Fibroblast of lung (primary cell): ENCODE data around the gene KRT7. TPM values are rescaled to one million over a fixed set of nuclear protein-coding genes. Genes with fewer than 3 reads are reported as not detected.

Experiments
- DNase-seq, 2 donors: peaks; one replicate each; pipeline versions ENCODE4 v3.0.0 to v3.0.0-alpha.2; 2010; ENCODE audit warnings: low read depth in 2 of 2
- H2AFZ ChIP-seq: 2 replicates; pipeline ENCODE4 v1.5.1; 2012; ENCODE audit warnings: low read length, control low read depth, inconsistent platforms
- H3K27ac ChIP-seq: 2 replicates; pipeline ENCODE4 v1.5.1; 2011; ENCODE audit warnings: low read length, control low read depth; ENCODE audit not compliant: insufficient read depth
- H3K27me3 ChIP-seq: 2 replicates; pipeline ENCODE4 v1.5.1; 2011; ENCODE audit warnings: mild to moderate bottlenecking, low read length; ENCODE audit not compliant: control insufficient read depth, insufficient read depth
- H3K36me3 ChIP-seq: 2 replicates; pipeline ENCODE4 v1.5.1; 2011; ENCODE audit warnings: low read length; ENCODE audit not compliant: control insufficient read depth, insufficient read depth
- H3K4me1 ChIP-seq: 2 replicates; pipeline ENCODE4 v1.5.1; 2011; ENCODE audit warnings: low read length; ENCODE audit not compliant: control insufficient read depth, insufficient read depth; ENCODE audit errors: extremely low read depth
- H3K4me2 ChIP-seq: 2 replicates; pipeline ENCODE4 v1.5.1; 2011; ENCODE audit warnings: low read length, control low read depth; ENCODE audit not compliant: insufficient read depth; ENCODE audit errors: extremely low read depth
- H3K4me3 ChIP-seq, 4 experiments: fragments of 200-600 bp in 1 of 4; sonication (generic) in 1 of 4; replicated peaks in 1 of 4; 2 replicates each; pipeline ENCODE4 v1.5.1; 2011 to 2016; ENCODE audit warnings: low read length in 4 of 4, low read depth in 3 of 4, mild to moderate bottlenecking in 3 of 4, control low read depth in 2 of 4, inconsistent platforms in 1 of 4, mixed read lengths in 1 of 4; ENCODE audit not compliant: insufficient read depth in 1 of 4; ENCODE audit errors: control extremely low read depth in 1 of 4
- H3K79me2 ChIP-seq: 2 replicates; pipeline ENCODE4 v1.5.1; 2012; ENCODE audit warnings: mild to moderate bottlenecking, low read length, inconsistent platforms; ENCODE audit not compliant: control insufficient read depth, insufficient read depth
- H3K9ac ChIP-seq: 2 replicates; pipeline ENCODE4 v1.5.1; 2011; ENCODE audit warnings: mild to moderate bottlenecking, low read length, control low read depth; ENCODE audit not compliant: insufficient read depth
- H3K9me3 ChIP-seq: 2 replicates; pipeline ENCODE4 v1.5.1; 2012; ENCODE audit warnings: low read depth, low read length; ENCODE audit not compliant: control insufficient read depth, insufficient read depth
- H4K20me1 ChIP-seq: 2 replicates; pipeline ENCODE4 v1.5.1; 2011; ENCODE audit warnings: low read length; ENCODE audit not compliant: control insufficient read depth, insufficient read depth; ENCODE audit errors: extremely low read depth
- EZH2 ChIP-seq: IDR thresholded peaks from 2 replicates; pipeline ENCODE4 v1.5.1; 2012; ENCODE audit warnings: low read length, control low read depth, mild to moderate bottlenecking; ENCODE audit errors: missing control alignments
- polyA plus RNA-seq, 2 donors: library from polyadenylated mRNA; depleted of rRNA in 1 of 2; stranded (reverse) in 1 of 2; unstranded in 1 of 2; fragments of >200 nt; gene quantifications; 2 replicates each; pipeline ENCODE4 v1.2.1, GENCODE V29; 2011 to 2012; ENCODE audit warnings: missing spikeins in 1 of 2
- total RNA-seq: library from RNA; depleted of rRNA; stranded (reverse); fragments of >200 nt; gene quantifications from 2 replicates; pipeline ENCODE4 v1.2.1, GENCODE V29; 2014
- TF ChIP-seq, protein P1 (sequence below), 2 donors: IDR thresholded peaks in 1 of 2; conservative IDR thresholded peaks in 1 of 2; 1 replicate in 1 of 2; 2 replicates in 1 of 2; pipeline ENCODE4 v1.5.1; 2011 to 2012; ENCODE audit warnings: low read length in 2 of 2, control low read depth in 1 of 2, inconsistent platforms in 1 of 2, low read depth in 1 of 2, mild to moderate bottlenecking in 1 of 2

Gene KRT7
- total and polyA plus RNA-seq, 2 donors (not counting 1 experiment from before 2014, with no cell fraction given), result 3.5 to 8.6 TPM

GRCh38 chr12:52218001-52218400 is 15.0 kb upstream of the KRT7 start:
- Histone ChIP-seq H3K4me1 (peaks cover 11% of the 10 kb centered on the region), H3K9ac (no peak overlapping the region), H3K4me3 (no peak overlapping the region), H3K79me2 (no peaks in the 10 kb centered on the region), H3K4me2 (no peak overlapping the region), H3K36me3 (no peaks in the 10 kb centered on the region), H3K9me3 (no peaks in the 10 kb centered on the region), H2AFZ (no peak overlapping the region), H3K27me3 (no peaks in the 10 kb centered on the region), H4K20me1 (no peaks in the 10 kb centered on the region), H3K27ac (no peak overlapping the region)
- no peak for TF ChIP-seq EZH2
- DNase-seq, result no peak

- TF ChIP-seq, protein P1, sequence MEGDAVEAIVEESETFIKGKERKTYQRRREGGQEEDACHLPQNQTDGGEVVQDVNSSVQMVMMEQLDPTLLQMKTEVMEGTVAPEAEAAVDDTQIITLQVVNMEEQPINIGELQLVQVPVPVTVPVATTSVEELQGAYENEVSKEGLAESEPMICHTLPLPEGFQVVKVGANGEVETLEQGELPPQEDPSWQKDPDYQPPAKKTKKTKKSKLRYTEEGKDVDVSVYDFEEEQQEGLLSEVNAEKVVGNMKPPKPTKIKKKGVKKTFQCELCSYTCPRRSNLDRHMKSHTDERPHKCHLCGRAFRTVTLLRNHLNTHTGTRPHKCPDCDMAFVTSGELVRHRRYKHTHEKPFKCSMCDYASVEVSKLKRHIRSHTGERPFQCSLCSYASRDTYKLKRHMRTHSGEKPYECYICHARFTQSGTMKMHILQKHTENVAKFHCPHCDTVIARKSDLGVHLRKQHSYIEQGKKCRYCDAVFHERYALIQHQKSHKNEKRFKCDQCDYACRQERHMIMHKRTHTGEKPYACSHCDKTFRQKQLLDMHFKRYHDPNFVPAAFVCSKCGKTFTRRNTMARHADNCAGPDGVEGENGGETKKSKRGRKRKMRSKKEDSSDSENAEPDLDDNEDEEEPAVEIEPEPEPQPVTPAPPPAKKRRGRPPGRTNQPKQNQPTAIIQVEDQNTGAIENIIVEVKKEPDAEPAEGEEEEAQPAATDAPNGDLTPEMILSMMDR (conservative IDR thresholded peaks at IDR 0.05 in 1 of 2, IDR thresholded peaks at IDR 0.05 in 1 of 2; ENCODE audit: low read depth in 1 of 2, low read length in 2 of 2), result no peak
- no peak for TF ChIP-seq EZH2
- Histone ChIP-seq H3K79me2 (no peaks in the 10 kb centered on the region), H3K27ac (no peak overlapping the region), H3K9me3 (no peaks in the 10 kb centered on the region), H3K36me3 (no peaks in the 10 kb centered on the region), H3K9ac (no peak overlapping the region), H3K4me1 (peaks cover 15% of the 10 kb centered on the region), H3K27me3 (no peaks in the 10 kb centered on the region), H3K4me2 (no peak overlapping the region), H3K4me3 (no peak overlapping the region), H4K20me1 (no peaks in the 10 kb centered on the region), H2AFZ (no peak overlapping the region)
- no peak for DNase-seq
These were observed 12.6 kb upstream of the KRT7 start for GRCh38 chr12:52220477-52220876.

DNA sequence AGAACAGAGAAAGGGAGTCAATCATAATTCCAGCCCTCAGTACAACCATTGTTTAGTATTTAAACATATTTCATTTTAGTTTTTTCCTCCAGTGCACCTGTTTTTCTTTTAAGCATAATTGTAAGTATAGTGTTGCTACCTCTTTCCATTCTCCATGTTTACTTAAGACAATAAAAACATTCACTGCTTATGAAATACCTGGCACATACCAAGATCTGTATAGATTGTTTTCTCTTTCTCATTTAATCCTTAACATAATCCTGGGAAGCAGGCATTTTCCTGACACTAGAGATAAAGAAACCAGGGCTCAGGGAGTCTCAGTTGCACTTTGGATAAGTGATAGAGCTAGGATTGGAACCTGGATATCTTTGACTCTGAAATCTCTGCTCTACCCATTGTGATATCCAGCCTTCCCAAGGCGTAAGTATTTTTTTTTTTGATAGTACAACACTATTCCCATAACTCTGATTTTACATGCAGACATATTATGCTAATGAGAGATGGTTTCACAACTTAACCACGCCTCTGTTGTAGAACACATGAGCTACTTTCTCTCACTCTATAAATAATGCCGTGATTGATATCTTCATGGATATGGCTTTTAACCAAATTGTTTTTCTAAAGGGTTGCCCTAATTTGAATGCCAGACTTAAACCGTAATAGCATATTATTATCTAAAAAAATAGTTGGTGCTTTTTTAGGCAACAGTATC is 11.8 kb upstream of the KRT7 start:
- Histone ChIP-seq H3K27me3 (no peaks in the 10 kb centered on the region), H3K79me2 (no peaks in the 10 kb centered on the region), H3K4me2 (no peak overlapping the region), H3K4me1 (peaks cover 10% of the 10 kb centered on the region), H3K9me3 (no peaks in the 10 kb centered on the region), H3K27ac (no peak overlapping the region), H3K4me3 (no peak overlapping the region), H4K20me1 (no peaks in the 10 kb centered on the region), H3K9ac (no peak overlapping the region), H2AFZ (no peak overlapping the region), H3K36me3 (no peaks in the 10 kb centered on the region)
- no peak for DNase-seq
- TF ChIP-seq, protein P1 (conservative IDR thresholded peaks at IDR 0.05 in 1 of 2, IDR thresholded peaks at IDR 0.05 in 1 of 2; ENCODE audit: low read depth in 1 of 2, low read length in 2 of 2), result no peak
- no peak for TF ChIP-seq EZH2
